GM10266 (cell line): ENCODE measurements around the gene CYB5R4.
"Not testable (repeated sequence)": the region's sequence is repeated elsewhere in the genome, so short reads cannot be mapped to it uniquely, and the experiment has no call there.

Experiments
- DNase-seq: peaks from one replicate; pipeline ENCODE4 v3.0.0; 2012; ENCODE audit errors: extremely low spot score
- CTCF ChIP-seq: IDR thresholded peaks from 2 replicates; pipeline ENCODE4 v1.5.1; 2012; ENCODE audit warnings: mild to moderate bottlenecking, low read depth; ENCODE audit not compliant: control insufficient read depth, insufficient read depth; ENCODE audit errors: missing control alignments

The CYB5R4 gene

DNA sequence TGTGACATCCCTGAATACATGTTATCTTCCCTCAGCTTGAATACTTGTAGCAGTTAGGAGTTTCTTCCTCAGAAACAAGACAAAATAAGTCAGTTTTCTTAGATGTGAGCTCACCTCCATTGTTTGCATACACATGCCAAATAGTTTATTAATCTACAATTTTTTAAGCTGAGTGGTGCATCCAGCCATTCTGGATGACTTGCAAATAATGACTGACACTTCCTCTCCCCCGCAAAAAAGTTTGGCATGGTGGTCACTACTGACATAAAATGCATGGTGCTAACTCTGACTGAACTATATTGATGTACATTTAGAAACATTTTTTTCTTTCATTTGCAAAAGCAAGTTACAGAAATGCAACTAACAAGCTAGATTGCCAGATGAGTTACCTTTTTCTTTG, 55.5 kb downstream of the CYB5R4 start:
- no peak for TF ChIP-seq CTCF
- DNase-seq, result no peak

DNA sequence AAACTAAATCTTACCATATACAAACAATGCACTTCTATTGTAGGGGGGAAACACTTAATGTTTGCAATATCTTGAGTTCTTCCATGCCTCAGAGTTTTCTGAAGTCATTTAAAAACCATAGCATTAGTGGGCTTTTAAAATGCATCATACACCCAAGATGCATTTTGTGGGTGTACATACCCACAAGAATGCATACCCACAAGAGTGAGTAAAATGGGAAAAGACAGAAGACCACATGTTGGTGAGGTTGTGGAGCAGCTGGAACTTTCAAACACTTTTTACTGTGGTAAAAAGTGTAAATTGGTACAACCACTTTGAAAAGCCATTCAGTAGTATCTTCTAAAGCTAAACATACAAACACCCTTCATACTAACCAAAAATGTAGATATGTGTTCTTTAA, 57.5 kb downstream of the CYB5R4 start:
- no peak for TF ChIP-seq CTCF
- DNase-seq, result no peak

DNA sequence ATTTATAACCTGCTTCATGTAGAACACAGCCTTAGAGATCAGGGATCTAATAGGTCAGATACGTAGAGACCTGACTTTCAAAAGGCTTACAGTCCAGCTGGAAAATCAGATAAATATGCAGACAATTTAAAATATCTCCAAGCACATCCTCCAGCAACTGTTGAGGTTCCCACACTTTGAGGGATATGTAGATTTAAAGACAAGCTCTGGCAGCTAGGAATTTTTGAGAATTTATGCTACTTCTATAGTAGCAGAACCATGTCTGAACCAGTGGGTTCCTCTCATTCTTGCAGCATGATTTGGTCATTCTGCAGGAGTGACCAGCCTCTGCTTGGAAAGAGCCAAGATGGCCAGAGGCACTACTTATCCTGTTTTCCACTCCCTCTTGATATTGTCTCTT, 60.5 kb downstream of the CYB5R4 start:
- no peak for TF ChIP-seq CTCF
- DNase-seq, result no peak

DNA sequence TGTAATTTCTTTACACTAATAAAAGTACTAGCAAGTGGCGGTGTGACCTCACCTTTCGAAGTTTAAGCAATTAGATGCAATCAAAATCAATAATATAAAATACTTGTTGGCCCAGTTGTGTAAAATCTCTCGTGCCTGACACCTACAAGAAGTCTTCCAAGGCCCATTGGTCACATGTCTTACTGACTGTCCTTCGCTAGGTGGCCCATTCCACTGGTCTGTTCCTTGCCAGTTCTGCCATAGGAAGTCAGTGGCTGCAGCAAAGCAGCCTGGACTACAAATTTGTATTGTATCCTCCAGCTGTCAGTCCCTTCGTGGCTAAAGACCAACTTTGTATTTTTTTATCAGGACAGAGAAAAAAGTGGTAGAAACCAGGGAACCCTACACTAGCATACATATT, 61.8 kb downstream of the CYB5R4 start:
- no peak for TF ChIP-seq CTCF
- DNase-seq, result no peak

GRCh38 chr6:83927470-83927869, 68.0 kb downstream of the CYB5R4 start:
- no peak for DNase-seq
- no peak for TF ChIP-seq CTCF

DNA sequence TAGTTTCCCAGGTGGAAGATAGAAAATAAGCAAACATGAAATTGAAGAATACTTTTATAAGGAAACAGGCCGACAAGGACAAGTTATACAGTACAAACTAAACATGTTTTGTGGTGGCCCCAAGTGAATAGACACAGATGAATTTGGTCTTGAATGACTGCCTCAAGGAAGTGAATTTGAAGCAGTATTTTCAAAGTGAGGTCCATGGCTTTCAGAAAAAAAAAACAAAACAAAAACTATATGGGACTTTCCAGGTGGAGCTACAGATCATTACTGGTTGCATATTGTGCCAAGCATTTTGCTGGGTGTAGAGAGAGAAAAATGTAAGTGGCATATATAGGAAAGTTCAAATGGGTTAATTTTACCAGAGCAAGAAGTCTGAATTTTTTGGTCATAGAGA, 68.8 kb downstream of the CYB5R4 start:
- no peak for TF ChIP-seq CTCF
- DNase-seq, result no peak

DNA sequence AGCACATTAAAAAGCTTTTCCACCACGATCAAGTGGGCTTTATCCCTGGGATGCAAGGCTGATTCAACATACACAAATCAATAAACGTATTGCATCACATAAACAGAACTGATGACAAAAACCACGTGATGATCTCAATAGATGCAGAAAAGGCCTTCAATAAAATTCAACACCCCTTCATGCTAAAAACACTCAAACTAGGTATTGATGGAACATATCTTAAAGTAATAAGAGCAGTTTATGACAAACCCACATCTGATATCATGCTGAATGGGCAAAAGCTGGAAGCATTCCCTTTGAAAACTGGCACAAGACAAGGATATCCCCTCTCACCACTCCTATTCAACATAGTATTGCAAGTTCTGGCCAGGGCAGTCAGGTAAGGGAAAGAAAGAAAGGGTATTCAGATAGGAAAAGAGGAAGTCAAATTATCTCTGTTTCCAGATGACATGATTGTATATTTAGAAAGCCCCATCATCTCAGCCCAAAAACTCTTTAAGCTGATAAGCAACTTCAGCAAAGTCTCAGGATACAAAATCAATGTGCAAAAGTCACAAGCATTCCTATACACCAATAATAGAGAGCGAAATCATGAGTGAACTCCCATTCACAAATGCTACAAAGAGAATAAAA, 86.8 kb downstream of the CYB5R4 start:
- DNase-seq, result not testable (repeated sequence)

DNA sequence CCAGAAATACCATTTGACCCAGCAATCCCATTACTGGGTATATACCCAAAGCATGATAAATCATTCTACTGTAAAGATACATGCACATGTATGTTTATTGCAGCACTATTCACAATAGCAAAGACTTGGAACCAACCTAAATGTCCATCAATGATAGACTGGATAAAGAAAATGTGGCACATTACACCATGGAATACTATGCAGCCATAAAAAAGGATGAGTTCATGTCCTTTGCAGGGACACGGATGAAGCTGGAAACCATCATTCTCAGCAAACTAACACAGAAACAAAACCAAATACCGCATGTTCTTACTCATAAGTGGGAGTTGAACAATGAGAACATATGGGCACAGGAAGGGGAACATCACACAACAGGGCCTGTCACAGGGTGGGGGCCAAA, 88.5 kb downstream of the CYB5R4 start:
- DNase-seq, result not testable (repeated sequence)

DNA sequence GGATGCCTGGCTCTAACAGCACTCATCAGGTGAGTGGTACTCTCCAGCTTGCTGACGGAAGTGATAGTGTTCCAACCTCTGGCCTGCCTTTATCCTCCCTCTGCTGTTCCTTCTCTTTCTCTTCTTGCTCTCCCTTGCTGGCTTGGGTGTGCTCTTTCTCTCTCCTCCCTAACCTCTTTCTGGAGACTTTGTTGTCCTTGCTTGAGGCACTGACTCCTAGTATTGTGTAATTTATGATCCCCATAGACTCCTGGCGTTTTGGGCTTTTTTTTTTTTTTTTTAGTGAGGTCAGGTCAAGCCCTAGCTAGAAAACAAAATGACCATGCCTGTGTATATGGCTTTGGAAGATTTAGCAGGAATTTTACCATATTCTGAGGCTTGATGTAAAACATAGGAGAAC, 89.4 kb downstream of the CYB5R4 start:
- DNase-seq, result no peak
- TF ChIP-seq CTCF, result no peak

DNA sequence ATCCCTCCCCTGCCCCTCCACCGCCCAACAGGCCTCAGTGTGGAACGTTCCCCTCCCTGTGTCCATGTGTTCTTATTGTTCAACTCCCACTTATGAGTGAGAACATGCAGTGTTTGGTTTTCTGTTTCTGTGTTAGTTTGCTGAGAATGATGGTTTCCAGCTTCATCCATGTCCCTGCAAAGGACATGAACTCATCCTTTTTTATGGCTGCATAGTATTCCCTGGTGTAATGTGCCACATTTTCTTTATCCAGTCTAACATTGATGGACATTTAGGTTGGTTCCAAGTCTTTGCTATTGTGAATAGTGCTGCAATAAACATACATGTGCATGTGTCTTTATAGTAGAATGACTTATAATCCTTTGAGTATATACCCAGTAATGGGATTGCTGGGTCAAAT, 91.9 kb downstream of the CYB5R4 start:
- not testable (repeated sequence) for DNase-seq
